ENCODE measurements around the gene SNED1.

SNED1 gene

GRCh38 chr2:241030333-241030680 is 31.9 kb downstream of the SNED1 start:
- Mint-ChIP-seq H3K9me3 (peaks cover 15% of the 10 kb centered on the region), H3K36me3 (ENCODE audit: low read depth) (peaks cover 13% of the 10 kb centered on the region), H3K4me1 (ENCODE audit: low read depth) (no peaks in the 10 kb centered on the region), H3K27ac (no peak overlapping the region), H3K27me3 (no peaks in the 10 kb centered on the region), H3K4me3 (no peak overlapping the region)
- DNase-seq: no peak

GRCh38 chr2:241030883-241031282 is 32.5 kb downstream of the SNED1 start:
- Mint-ChIP-seq H3K4me1 (ENCODE audit: low read depth) (no peaks in the 10 kb centered on the region), H3K9me3 (peaks cover 11% of the 10 kb centered on the region), H3K4me3 (no peak overlapping the region), H3K27me3 (no peaks in the 10 kb centered on the region), H3K27ac (no peak overlapping the region), H3K36me3 (ENCODE audit: low read depth) (peaks cover 9% of the 10 kb centered on the region)
- no peak for DNase-seq

GRCh38 chr2:241031436-241032165 is 33.2 kb downstream of the SNED1 start:
- Mint-ChIP-seq H3K27me3 (no peaks in the 10 kb centered on the region), H3K4me1 (ENCODE audit: low read depth) (peaks cover 4% of the 10 kb centered on the region), H3K9me3 (peaks cover 6% of the 10 kb centered on the region), H3K27ac (no peak overlapping the region), H3K36me3 (ENCODE audit: low read depth) (peaks cover 5% of the 10 kb centered on the region), H3K4me3 (no peak overlapping the region)
- DNase-seq: no peak

- Mint-ChIP-seq H3K27me3 (no peaks in the 10 kb centered on the region), H3K27ac (no peak overlapping the region), H3K4me1 (ENCODE audit: low read depth) (peaks cover 20% of the 10 kb centered on the region), H3K4me3 (no peak overlapping the region), H3K9me3 (no peaks in the 10 kb centered on the region), H3K36me3 (ENCODE audit: low read depth) (no peaks in the 10 kb centered on the region)
- DNase-seq: no peak
These were observed 35.0 kb downstream of the SNED1 start for GRCh38 chr2:241033336-241033987.

- H3K4me3 Mint-ChIP-seq: no peak overlapping the region
- no peak overlapping the region for H3K27ac Mint-ChIP-seq
- no peaks in the 10 kb centered on the region for H3K36me3 Mint-ChIP-seq (ENCODE audit: low read depth)
These were observed 35.6 kb downstream of the SNED1 start for GRCh38 chr2:241033994-241034393.

GRCh38 chr2:241034490-241035141 is 36.2 kb downstream of the SNED1 start:
- no peak overlapping the region for H3K4me3 Mint-ChIP-seq
- H3K9me3 Mint-ChIP-seq: no peaks in the 10 kb centered on the region
- no peak for DNase-seq
- no peak overlapping the region for H3K27ac Mint-ChIP-seq
- peaks cover 21% of the 10 kb centered on the region for H3K4me1 Mint-ChIP-seq (ENCODE audit: low read depth)
- no peaks in the 10 kb centered on the region for H3K36me3 Mint-ChIP-seq (ENCODE audit: low read depth)
- no peaks in the 10 kb centered on the region for H3K27me3 Mint-ChIP-seq

More at GRCh38 chr2:241033994-241034393, 35.6 kb downstream of the SNED1 start:
- DNase-seq: no peak
- H3K9me3 Mint-ChIP-seq: no peaks in the 10 kb centered on the region
- peaks cover 21% of the 10 kb centered on the region for H3K4me1 Mint-ChIP-seq (ENCODE audit: low read depth)
- H3K27me3 Mint-ChIP-seq: no peaks in the 10 kb centered on the region

GRCh38 chr2:241035142-241035817 is 36.9 kb downstream of the SNED1 start:
- peaks cover 23% of the 10 kb centered on the region for H3K4me1 Mint-ChIP-seq (ENCODE audit: low read depth)
- H3K36me3 Mint-ChIP-seq (ENCODE audit: low read depth): no peaks in the 10 kb centered on the region
- H3K27me3 Mint-ChIP-seq: no peaks in the 10 kb centered on the region
- no peak overlapping the region for H3K27ac Mint-ChIP-seq
- H3K4me3 Mint-ChIP-seq: no peak overlapping the region
- no peaks in the 10 kb centered on the region for H3K9me3 Mint-ChIP-seq
- peak; percentile 57 for DNase-seq

- Mint-ChIP-seq H3K36me3 (ENCODE audit: low read depth) (peaks cover 2% of the 10 kb centered on the region), H3K4me3 (peak overlapping the region; percentile 68), H3K4me1 (ENCODE audit: low read depth) (peaks cover 27% of the 10 kb centered on the region), H3K27ac (no peak overlapping the region), H3K27me3 (no peaks in the 10 kb centered on the region), H3K9me3 (no peaks in the 10 kb centered on the region)
- DNase-seq: no peak
These were observed 37.5 kb downstream of the SNED1 start for GRCh38 chr2:241035818-241036396.

- peaks cover 2% of the 10 kb centered on the region for H3K36me3 Mint-ChIP-seq (ENCODE audit: low read depth)
These were observed 38.1 kb downstream of the SNED1 start for GRCh38 chr2:241036397-241036963.

GRCh38 chr2:241036964-241037421 is 38.6 kb downstream of the SNED1 start:
- peaks cover 30% of the 10 kb centered on the region for H3K4me1 Mint-ChIP-seq (ENCODE audit: low read depth)
- DNase-seq: no peak
- H3K27me3 Mint-ChIP-seq: no peaks in the 10 kb centered on the region
- H3K9me3 Mint-ChIP-seq: no peaks in the 10 kb centered on the region
- peak overlapping the region; percentile 68 for H3K4me3 Mint-ChIP-seq
- peaks cover 2% of the 10 kb centered on the region for H3K36me3 Mint-ChIP-seq (ENCODE audit: low read depth)
- peak overlapping the region; percentile 53 for H3K27ac Mint-ChIP-seq

More at GRCh38 chr2:241036397-241036963, 38.1 kb downstream of the SNED1 start:
- Mint-ChIP-seq H3K27me3 (no peaks in the 10 kb centered on the region), H3K4me1 (ENCODE audit: low read depth) (peaks cover 28% of the 10 kb centered on the region), H3K4me3 (peak overlapping the region; percentile 68), H3K9me3 (no peaks in the 10 kb centered on the region), H3K27ac (peak overlapping the region; percentile 40)
- DNase-seq: peak; percentile 73

- H3K27me3 Mint-ChIP-seq: no peaks in the 10 kb centered on the region
- H3K9me3 Mint-ChIP-seq: no peaks in the 10 kb centered on the region
- no peak overlapping the region for H3K27ac Mint-ChIP-seq
- H3K4me1 Mint-ChIP-seq (ENCODE audit: low read depth): peaks cover 30% of the 10 kb centered on the region
- DNase-seq: no peak
- H3K36me3 Mint-ChIP-seq (ENCODE audit: low read depth): peaks cover 2% of the 10 kb centered on the region
- peak overlapping the region; percentile 66 for H3K4me3 Mint-ChIP-seq
These were observed 39.1 kb downstream of the SNED1 start for GRCh38 chr2:241037498-241037897.

GRCh38 chr2:241038374-241039180 is 40.2 kb downstream of the SNED1 start:
- peaks cover 30% of the 10 kb centered on the region for H3K4me1 Mint-ChIP-seq (ENCODE audit: low read depth)
- no peak overlapping the region for H3K27ac Mint-ChIP-seq
- H3K27me3 Mint-ChIP-seq: no peaks in the 10 kb centered on the region
- H3K36me3 Mint-ChIP-seq (ENCODE audit: low read depth): peaks cover 2% of the 10 kb centered on the region
- DNase-seq: no peak
- H3K4me3 Mint-ChIP-seq: peak overlapping the region; percentile 49
- no peaks in the 10 kb centered on the region for H3K9me3 Mint-ChIP-seq

- Mint-ChIP-seq H3K27ac (no peak overlapping the region), H3K4me3 (no peak overlapping the region), H3K9me3 (no peaks in the 10 kb centered on the region), H3K27me3 (no peaks in the 10 kb centered on the region), H3K36me3 (ENCODE audit: low read depth) (peaks cover 4% of the 10 kb centered on the region), H3K4me1 (ENCODE audit: low read depth) (peaks cover 30% of the 10 kb centered on the region)
- DNase-seq: no peak
These were observed 41.0 kb downstream of the SNED1 start for GRCh38 chr2:241039416-241039815.
